Omental fat pad (tissue), 4 donors: ENCODE data around the gene CHM. TPM values are rescaled to one million over a fixed set of nuclear protein-coding genes. Genes with fewer than 3 reads are reported as not detected.

ENCODE experiments used
- ATAC-seq: fragments of 150-250 bp; one replicate; pipeline ENCODE4 v1.9.1; 2016; ENCODE audit warnings: mild to moderate bottlenecking, moderate library complexity; ENCODE audit not compliant: low FRiP score
- DNase-seq: peaks from one replicate; pipeline ENCODE4 v3.0.0-alpha.2; 2019; ENCODE audit warnings: low spot score
- CTCF ChIP-seq, 3 donors: fragments of 450-650 bp; IDR thresholded peaks; one replicate each; pipeline ENCODE4 v1.5.1; 2016 to 2017; ENCODE audit warnings: antibody characterized with exemption in 3 of 3, mild to moderate bottlenecking in 3 of 3, moderate library complexity in 2 of 3
- total RNA-seq, 4 donors: library from RNA; depleted of rRNA; stranded (reverse); fragments of >200 nt; gene quantifications; one replicate each; pipeline ENCODE4 v1.1.0, GENCODE V29; 2016

CHM gene
- total RNA-seq, 4 donors from 2014 or later: 13.0 to 21.1 (median 17.3) TPM

GRCh38 chrX:85995641-85996040 is 51.7 kb downstream of the CHM start:
- ATAC-seq: no peak
- TF ChIP-seq CTCF (IDR thresholded peaks at IDR 0.05): no peak
- DNase-seq: no peak

- DNase-seq: no peak
- TF ChIP-seq CTCF (IDR thresholded peaks at IDR 0.05): no peak
- ATAC-seq: no peak
Measured at GRCh38 chrX:85994797-85995196, 52.6 kb downstream of the CHM start.

- no peak for TF ChIP-seq CTCF (IDR thresholded peaks at IDR 0.05)
- DNase-seq: no peak
- ATAC-seq: no peak
Measured at GRCh38 chrX:85994228-85994627, 53.1 kb downstream of the CHM start.

GRCh38 chrX:85993539-85994197 is 53.7 kb downstream of the CHM start:
- no peak for ATAC-seq
- no peak for DNase-seq
- TF ChIP-seq CTCF (IDR thresholded peaks at IDR 0.05): no peak

- DNase-seq (no peak), ATAC-seq (peak; percentile 62)
- no peak for TF ChIP-seq CTCF (IDR thresholded peaks at IDR 0.05)
Measured at GRCh38 chrX:85992811-85993229, 54.5 kb downstream of the CHM start.

- DNase-seq: no peak
- no peak for TF ChIP-seq CTCF (IDR thresholded peaks at IDR 0.05)
- ATAC-seq: no peak
Measured at GRCh38 chrX:85988353-85988752, 59.0 kb downstream of the CHM start.

- TF ChIP-seq CTCF (IDR thresholded peaks at IDR 0.05): no peak
- DNase-seq: no peak
- ATAC-seq: no peak
Measured at GRCh38 chrX:85980286-85980685, 67.1 kb downstream of the CHM start.
